ENCODE measurements around the gene NKTR. TPM values are rescaled to one million over a fixed set of nuclear protein-coding genes. Genes with fewer than 3 reads are reported as not detected.

The NKTR gene
- polyA plus RNA-seq, 4 donors, result 52.4 to 201 (median 108) TPM

- no peak for DNase-seq (ENCODE audit: low read depth in 4 of 4, low spot score in 2 of 4)
Measured at GRCh38 chr3:42675909-42676308, 75.4 kb downstream of the NKTR start.

GRCh38 chr3:42678447-42678846, 78.0 kb downstream of the NKTR start:
- DNase-seq (ENCODE audit: low read depth in 4 of 4, low spot score in 2 of 4), result no peak

- no peak for DNase-seq (ENCODE audit: low read depth in 4 of 4, low spot score in 2 of 4)
Measured at GRCh38 chr3:42680271-42680670, 79.8 kb downstream of the NKTR start.

GRCh38 chr3:42680806-42681205, 80.3 kb downstream of the NKTR start:
- DNase-seq (ENCODE audit: low read depth in 4 of 4, low spot score in 2 of 4), result no peak

GRCh38 chr3:42681361-42682038, 81.0 kb downstream of the NKTR start:
- DNase-seq (ENCODE audit: low read depth in 4 of 4, low spot score in 2 of 4), result no peak

GRCh38 chr3:42682301-42683070, 82.0 kb downstream of the NKTR start:
- no peak for DNase-seq (ENCODE audit: low read depth in 4 of 4, low spot score in 2 of 4)

- DNase-seq (ENCODE audit: low read depth in 4 of 4, low spot score in 2 of 4), result no peak
Measured at GRCh38 chr3:42683875-42684598, 83.6 kb downstream of the NKTR start.

- no peak for DNase-seq (ENCODE audit: low read depth in 4 of 4, low spot score in 2 of 4)
Measured at GRCh38 chr3:42684632-42685362, 84.3 kb downstream of the NKTR start.

- no peak for DNase-seq (ENCODE audit: low read depth in 4 of 4, low spot score in 2 of 4)
Measured at GRCh38 chr3:42685363-42685881, 84.9 kb downstream of the NKTR start, which contains the start of gene KLHL40. Gene KLHL40 (plus strand): TSS chr3:42685537. CDS start chr3:42685619, 82 bp downstream.

GRCh38 chr3:42685891-42686820, 85.7 kb downstream of the NKTR start:
- no peak for DNase-seq (ENCODE audit: low read depth in 4 of 4, low spot score in 2 of 4)

GRCh38 chr3:42686832-42687650, 86.6 kb downstream of the NKTR start:
- no peak for DNase-seq (ENCODE audit: low read depth in 4 of 4, low spot score in 2 of 4)

- no peak for DNase-seq (ENCODE audit: low read depth in 4 of 4, low spot score in 2 of 4)
Measured at GRCh38 chr3:42688016-42688415, 87.5 kb downstream of the NKTR start.

- DNase-seq (ENCODE audit: low read depth in 4 of 4, low spot score in 2 of 4), result no peak
Measured at GRCh38 chr3:42688487-42689420, 88.3 kb downstream of the NKTR start.

GRCh38 chr3:42689421-42690014, 89.0 kb downstream of the NKTR start:
- no peak for DNase-seq (ENCODE audit: low read depth in 4 of 4, low spot score in 2 of 4)

GRCh38 chr3:42690191-42690590, 89.7 kb downstream of the NKTR start:
- no peak for DNase-seq (ENCODE audit: low read depth in 4 of 4, low spot score in 2 of 4)

- DNase-seq (ENCODE audit: low read depth in 4 of 4, low spot score in 2 of 4), result no peak
Measured at GRCh38 chr3:42690766-42691680, 90.5 kb downstream of the NKTR start.

All from left renal cortex interstitium (tissue), 4 donors.